K562 (cell line): ENCODE measurements around the gene RNF11. TPM values are rescaled to one million over a fixed set of nuclear protein-coding genes. Genes with fewer than 3 reads are reported as not detected.

Source experiments
- ARID2 ChIP-seq: fragments of 450-650 bp; IDR thresholded peaks from 2 replicates; pipeline ENCODE4 v1.6.1; 2017; ENCODE audit warnings: antibody characterized with exemption, mild to moderate bottlenecking
- CREM ChIP-seq: IDR thresholded peaks from 2 replicates; pipeline ENCODE4 v1.6.1; 2014; ENCODE audit warnings: antibody characterized with exemption, low read depth
- CTBP1 ChIP-seq: fragments of 450-650 bp; IDR thresholded peaks from 2 replicates; pipeline ENCODE4 v1.6.1; 2016; ENCODE audit warnings: borderline replicate concordance
- EP300 ChIP-seq: IDR thresholded peaks from 2 replicates; pipeline ENCODE4 v1.6.1; 2012; ENCODE audit warnings: low read length, improper control_type of control experiment
- FOS ChIP-seq: IDR thresholded peaks from 3 replicates; pipeline ENCODE4 v1.6.1; 2011; ENCODE audit not compliant: insufficient read length; ENCODE audit errors: extremely low read depth
- ILF3 ChIP-seq: fragments of 450-650 bp; IDR thresholded peaks from 2 replicates; pipeline ENCODE4 v1.6.1; 2018; ENCODE audit warnings: antibody characterized with exemption, mild to moderate bottlenecking, moderate library complexity, borderline replicate concordance
- LEF1 ChIP-seq: fragments of 450-650 bp; IDR thresholded peaks from 2 replicates; pipeline ENCODE4 v1.6.1; 2016; ENCODE audit warnings: mild to moderate bottlenecking
- MEF2D ChIP-seq: conservative IDR thresholded peaks from 2 replicates; pipeline ENCODE4 v1.6.1; 2016; ENCODE audit warnings: low read depth, missing genetic modification characterization, missing compliant biosample characterization
- NFE2 ChIP-seq: IDR thresholded peaks from 2 replicates; pipeline ENCODE4 v1.6.1; 2014; ENCODE audit warnings: antibody characterized with exemption, low read depth
- NFIC ChIP-seq: fragments of 450-650 bp; IDR thresholded peaks from 2 replicates; pipeline ENCODE4 v1.6.1; 2017; ENCODE audit warnings: mild to moderate bottlenecking, inconsistent platforms
- NR1H2 ChIP-seq: sonication (generic); formaldehyde crosslinking; IDR thresholded peaks from 2 replicates; pipeline ENCODE4 v1.4.0; 2020; ENCODE audit warnings: mild to moderate bottlenecking, missing genetic modification reagents
- RB1 ChIP-seq: fragments of 450-650 bp; IDR thresholded peaks from 2 replicates; pipeline ENCODE4 v1.6.1; 2017; ENCODE audit warnings: low read depth, mild to moderate bottlenecking
- RREB1 ChIP-seq: fragments of 250-450 bp; sonication (Bioruptor Pico); IDR thresholded peaks from 2 replicates; pipeline ENCODE4 v1.4.0; 2020
- ZNF217 ChIP-seq: sonication (generic); formaldehyde crosslinking; IDR thresholded peaks from 2 replicates; pipeline ENCODE4 v1.8.0; 2022; ENCODE audit warnings: mild to moderate bottlenecking, missing genetic modification reagents
- ZNF57 ChIP-seq: fragments of 450-650 bp; formaldehyde crosslinking; IDR thresholded peaks from 2 replicates; pipeline ENCODE4 v1.4.0; 2020; ENCODE audit warnings: mild to moderate bottlenecking, moderate library complexity
- polyA plus RNA-seq, 8 experiments: library from polyadenylated mRNA; depleted of rRNA in 4 of 8; stranded (reverse) in 5 of 8; unstranded in 3 of 8; fragments of >200 nt; fragmentation: Nextera tagmentation in 2 of 8; fragmentation: Illumina TruSeq in 1 of 8; extraction: Ambion mirVana in 2 of 8; extraction: Trizol in 1 of 8; gene quantifications; 2 replicates each; pipeline versions ENCODE4 v1.2.1 to v1.2.3, GENCODE V29; 2011 to 2014; ENCODE audit warnings: inconsistent platforms in 1 of 8, missing spikeins in 1 of 8
- total RNA-seq, 7 experiments: library from RNA; depleted of rRNA in 6 of 7; stranded (reverse); fragments of >200 nt in 6 of 7; fragmentation: Illumina TruSeq in 2 of 7; extraction: Trizol in 2 of 7; gene quantifications; 2 replicates each; pipeline versions ENCODE4 v1.2.1 to v1.2.3, GENCODE V29; 2011 to 2021; ENCODE audit warnings: low replicate concordance in 1 of 7
- TF ChIP-seq, protein P1 (sequence below): sonication (generic); formaldehyde crosslinking; IDR thresholded peaks from 2 replicates; pipeline ENCODE4 v1.8.0; 2023; ENCODE audit warnings: mild to moderate bottlenecking, missing genetic modification reagents
- TF ChIP-seq, protein P2 (sequence below): sonication (generic); IDR thresholded peaks from 2 replicates; pipeline ENCODE4 v1.6.1; 2016

RNF11 gene
- total and polyA plus RNA-seq, 9 of the 15 experiments (the other 6 are each of a cell fraction or from before 2014, with no cell fraction given): 5.7 to 34.3 (median 23.1) TPM

- TF ChIP-seq RREB1: peak; percentile 51; the same call in 1 of the 2 replicates
- peak; percentile 58 for TF ChIP-seq NFIC
- TF ChIP-seq LEF1: peak; percentile 67
- no peak for TF ChIP-seq ZNF217 (CRISPR knock-in tag)
- 0 out of 2 replicates have a peak, but pooled peaks have one; percentile 20 for TF ChIP-seq ARID2
- TF ChIP-seq CREM: peak; percentile 94
- 0 out of 2 replicates have a peak, but pooled peaks have one; percentile 38 for TF ChIP-seq MEF2D (tag)
- TF ChIP-seq, protein P1, sequence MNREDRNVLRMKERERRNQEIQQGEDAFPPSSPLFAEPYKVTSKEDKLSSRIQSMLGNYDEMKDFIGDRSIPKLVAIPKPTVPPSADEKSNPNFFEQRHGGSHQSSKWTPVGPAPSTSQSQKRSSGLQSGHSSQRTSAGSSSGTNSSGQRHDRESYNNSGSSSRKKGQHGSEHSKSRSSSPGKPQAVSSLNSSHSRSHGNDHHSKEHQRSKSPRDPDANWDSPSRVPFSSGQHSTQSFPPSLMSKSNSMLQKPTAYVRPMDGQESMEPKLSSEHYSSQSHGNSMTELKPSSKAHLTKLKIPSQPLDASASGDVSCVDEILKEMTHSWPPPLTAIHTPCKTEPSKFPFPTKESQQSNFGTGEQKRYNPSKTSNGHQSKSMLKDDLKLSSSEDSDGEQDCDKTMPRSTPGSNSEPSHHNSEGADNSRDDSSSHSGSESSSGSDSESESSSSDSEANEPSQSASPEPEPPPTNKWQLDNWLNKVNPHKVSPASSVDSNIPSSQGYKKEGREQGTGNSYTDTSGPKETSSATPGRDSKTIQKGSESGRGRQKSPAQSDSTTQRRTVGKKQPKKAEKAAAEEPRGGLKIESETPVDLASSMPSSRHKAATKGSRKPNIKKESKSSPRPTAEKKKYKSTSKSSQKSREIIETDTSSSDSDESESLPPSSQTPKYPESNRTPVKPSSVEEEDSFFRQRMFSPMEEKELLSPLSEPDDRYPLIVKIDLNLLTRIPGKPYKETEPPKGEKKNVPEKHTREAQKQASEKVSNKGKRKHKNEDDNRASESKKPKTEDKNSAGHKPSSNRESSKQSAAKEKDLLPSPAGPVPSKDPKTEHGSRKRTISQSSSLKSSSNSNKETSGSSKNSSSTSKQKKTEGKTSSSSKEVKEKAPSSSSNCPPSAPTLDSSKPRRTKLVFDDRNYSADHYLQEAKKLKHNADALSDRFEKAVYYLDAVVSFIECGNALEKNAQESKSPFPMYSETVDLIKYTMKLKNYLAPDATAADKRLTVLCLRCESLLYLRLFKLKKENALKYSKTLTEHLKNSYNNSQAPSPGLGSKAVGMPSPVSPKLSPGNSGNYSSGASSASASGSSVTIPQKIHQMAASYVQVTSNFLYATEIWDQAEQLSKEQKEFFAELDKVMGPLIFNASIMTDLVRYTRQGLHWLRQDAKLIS: no peak
- TF ChIP-seq NR1H2: no peak
- TF ChIP-seq NFE2: peak; percentile 43; the same call in 1 of the 2 replicates
- TF ChIP-seq ZNF57 (CRISPR knock-in tag): no peak
- TF ChIP-seq ILF3: no peak
- TF ChIP-seq EP300: peak; percentile 56
- TF ChIP-seq CTBP1: peak; percentile 91
- TF ChIP-seq, protein P2, sequence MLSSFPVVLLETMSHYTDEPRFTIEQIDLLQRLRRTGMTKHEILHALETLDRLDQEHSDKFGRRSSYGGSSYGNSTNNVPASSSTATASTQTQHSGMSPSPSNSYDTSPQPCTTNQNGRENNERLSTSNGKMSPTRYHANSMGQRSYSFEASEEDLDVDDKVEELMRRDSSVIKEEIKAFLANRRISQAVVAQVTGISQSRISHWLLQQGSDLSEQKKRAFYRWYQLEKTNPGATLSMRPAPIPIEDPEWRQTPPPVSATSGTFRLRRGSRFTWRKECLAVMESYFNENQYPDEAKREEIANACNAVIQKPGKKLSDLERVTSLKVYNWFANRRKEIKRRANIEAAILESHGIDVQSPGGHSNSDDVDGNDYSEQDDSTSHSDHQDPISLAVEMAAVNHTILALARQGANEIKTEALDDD: no peak
- TF ChIP-seq RB1: peak; percentile 87
- no peak for TF ChIP-seq FOS
Observed at GRCh38 chr1:51235673-51236530, at the start of gene RNF11 (continued).
